Right lobe of liver (tissue), 4 donors: Measurements from ENCODE around the gene ABCB8.

Experiments used
- CTCF ChIP-seq, 4 donors: fragments of 200-600 bp in 3 of 4; fragments of 450-650 bp in 1 of 4; IDR thresholded peaks; one replicate each; pipeline versions ENCODE4 v1.5.1 to v1.8.0; 2016 to 2022; ENCODE audit warnings: antibody characterized with exemption in 4 of 4, mild to moderate bottlenecking in 2 of 4
- POLR2A ChIP-seq: fragments of 450-650 bp; IDR thresholded peaks from one replicate; pipeline ENCODE4 v1.6.1; 2017; ENCODE audit warnings: antibody characterized with exemption, mild to moderate bottlenecking
- donor health status: DM: no; HTN: no; CAD: no.
- donor health status: DM: no; HTN: no; CAD: no.
- donor health status: DM: no; HTN: yes; CAD: no.

GRCh38 chr7:151013356-151013732 is 14.9 kb upstream of the ABCB8 start:
- TF ChIP-seq CTCF (IDR thresholded peaks at IDR 0.05): no peak
- no peak for TF ChIP-seq POLR2A
